H9 (cell line): ENCODE results near the gene DMD. TPM values are rescaled to one million over a fixed set of nuclear protein-coding genes. Genes with fewer than 3 reads are reported as not detected.

ENCODE experiments used
- DNase-seq: peaks from one replicate; pipeline ENCODE4 v3.0.0-alpha.2; 2017
- H2AFZ ChIP-seq: one replicate; pipeline ENCODE4 v1.6.1; 2013; ENCODE audit warnings: mild to moderate bottlenecking, low read length, control low read depth, moderate library complexity
- H2AK5ac ChIP-seq: 2 replicates; pipeline ENCODE4 v1.6.1; 2013; ENCODE audit warnings: low read length, control low read depth, mixed read lengths; ENCODE audit not compliant: insufficient read length
- H2BK120ac ChIP-seq: one replicate; pipeline ENCODE4 v1.6.1; 2013; ENCODE audit warnings: low read depth, mild to moderate bottlenecking, low read length, control low read depth, inconsistent platforms; ENCODE audit not compliant: poor library complexity, severe bottlenecking
- H2BK12ac ChIP-seq: 2 replicates; pipeline ENCODE4 v1.6.1; 2013; ENCODE audit warnings: low read length, control low read depth, mixed read lengths, low read depth; ENCODE audit not compliant: insufficient read length
- H2BK15ac ChIP-seq: 2 replicates; pipeline ENCODE4 v1.6.1; 2013; ENCODE audit warnings: low read depth, low read length, control low read depth
- H2BK20ac ChIP-seq: one replicate; pipeline ENCODE4 v1.6.1; 2013; ENCODE audit warnings: low read depth, mild to moderate bottlenecking, low read length, control low read depth, inconsistent platforms; ENCODE audit not compliant: poor library complexity, severe bottlenecking
- H2BK5ac ChIP-seq: 2 replicates; pipeline ENCODE4 v1.6.1; 2013; ENCODE audit warnings: low read length, control low read depth, mixed read lengths; ENCODE audit not compliant: insufficient read length
- H3K14ac ChIP-seq: 2 replicates; pipeline ENCODE4 v1.6.1; 2013; ENCODE audit warnings: low read length, control low read depth; ENCODE audit not compliant: insufficient read depth
- H3K18ac ChIP-seq: 2 replicates; pipeline ENCODE4 v1.6.1; 2013; ENCODE audit warnings: low read depth, mild to moderate bottlenecking, mixed read lengths, low read length, control low read depth; ENCODE audit not compliant: insufficient read length
- H3K23ac ChIP-seq: 2 replicates; pipeline ENCODE4 v1.6.1; 2013; ENCODE audit warnings: low read length, control low read depth, mixed read lengths, low read depth; ENCODE audit not compliant: insufficient read length
- H3K23me2 ChIP-seq: 2 replicates; pipeline ENCODE4 v1.6.1; 2013; ENCODE audit warnings: low read depth, mild to moderate bottlenecking, mixed read lengths, low read length, control low read depth; ENCODE audit not compliant: insufficient read length, poor library complexity, severe bottlenecking
- H3K27ac ChIP-seq: 2 replicates; pipeline ENCODE4 v1.5.1; 2013; ENCODE audit warnings: low read length, control low read depth, mixed read lengths, low read depth; ENCODE audit not compliant: insufficient read length
- H3K27me3 ChIP-seq: 2 replicates; pipeline ENCODE4 v1.6.1; 2013; ENCODE audit warnings: low read length, control low read depth, inconsistent platforms; ENCODE audit not compliant: insufficient read depth
- H3K4ac ChIP-seq: 2 replicates; pipeline ENCODE4 v1.6.1; 2013; ENCODE audit warnings: low read depth, mild to moderate bottlenecking, control low read depth, inconsistent platforms, low read length, moderate library complexity
- H3K4me1 ChIP-seq: 2 replicates; pipeline ENCODE4 v1.6.1; 2013; ENCODE audit warnings: low read length, control low read depth, inconsistent platforms; ENCODE audit not compliant: insufficient read depth
- H3K4me2 ChIP-seq: 2 replicates; pipeline ENCODE4 v1.6.1; 2013; ENCODE audit warnings: low read length, control low read depth, mixed read lengths; ENCODE audit not compliant: insufficient read length, insufficient read depth
- H3K56ac ChIP-seq: 2 replicates; pipeline ENCODE4 v1.6.1; 2013; ENCODE audit warnings: low read depth, mild to moderate bottlenecking, mixed read lengths, low read length, control low read depth; ENCODE audit not compliant: insufficient read length
- H3K79me1 ChIP-seq: 2 replicates; pipeline ENCODE4 v1.6.1; 2013; ENCODE audit warnings: low read depth, mild to moderate bottlenecking, moderate library complexity, low read length, control low read depth, inconsistent platforms; ENCODE audit not compliant: insufficient read depth, poor library complexity, severe bottlenecking
- H3K79me2 ChIP-seq: 2 replicates; pipeline ENCODE4 v1.6.1; 2013; ENCODE audit warnings: low read length, control low read depth, inconsistent platforms; ENCODE audit not compliant: insufficient read depth
- H3K9ac ChIP-seq: 2 replicates; pipeline ENCODE4 v1.6.1; 2013; ENCODE audit warnings: low read length, control low read depth, mixed read lengths; ENCODE audit not compliant: insufficient read length; ENCODE audit errors: extremely low read depth
- H3K9me3 ChIP-seq: one replicate; pipeline ENCODE4 v1.6.1; 2013; ENCODE audit warnings: low read depth, low read length, inconsistent platforms; ENCODE audit not compliant: control insufficient read depth
- H3T11ph ChIP-seq: one replicate; pipeline ENCODE4 v1.6.1; 2013; ENCODE audit warnings: mild to moderate bottlenecking, low read length, control low read depth, inconsistent platforms
- H4K20me1 ChIP-seq: one replicate; pipeline ENCODE4 v1.6.1; 2013; ENCODE audit not compliant: control insufficient read depth, insufficient read length, insufficient read depth
- H4K5ac ChIP-seq: 2 replicates; pipeline ENCODE4 v1.6.1; 2013; ENCODE audit warnings: low read depth, mild to moderate bottlenecking, mixed read lengths, low read length, control low read depth; ENCODE audit not compliant: insufficient read length
- H4K8ac ChIP-seq: replicated peaks from 2 replicates; pipeline ENCODE4 v1.6.1; 2013; ENCODE audit warnings: low read length, control low read depth, mixed read lengths, low read depth; ENCODE audit not compliant: insufficient read length
- H4K91ac ChIP-seq: 2 replicates; pipeline ENCODE4 v1.6.1; 2013; ENCODE audit warnings: low read depth, mild to moderate bottlenecking, moderate library complexity, mixed read lengths, low read length, control low read depth; ENCODE audit not compliant: insufficient read length
- H3K27ac Mint-ChIP-seq, 3 experiments: 2 replicates in 2 of 3; 3 replicates in 1 of 3; pipeline ENCODE4 v1.8.0; 2020 to 2021; ENCODE audit warnings: mixed read lengths in 3 of 3, mild to moderate bottlenecking in 1 of 3, moderate library complexity in 1 of 3
- H3K27me3 Mint-ChIP-seq: 2 replicates; pipeline ENCODE4 v1.8.0; 2021; ENCODE audit warnings: low read depth, mild to moderate bottlenecking, moderate library complexity, mixed read lengths
- H3K36me3 Mint-ChIP-seq, 3 experiments: 2 replicates in 2 of 3; 3 replicates in 1 of 3; pipeline ENCODE4 v1.8.0; 2020 to 2021; ENCODE audit warnings: low read depth in 3 of 3, mixed read lengths in 3 of 3; ENCODE audit not compliant: insufficient read depth in 1 of 3
- H3K4me1 Mint-ChIP-seq, 2 experiments: 2 replicates each; pipeline ENCODE4 v1.8.0; 2020; ENCODE audit warnings: mixed read lengths in 2 of 2
- H3K4me3 Mint-ChIP-seq, 2 experiments: 2 replicates in 1 of 2; 3 replicates in 1 of 2; pipeline ENCODE4 v1.8.0; 2020 to 2021; ENCODE audit warnings: mild to moderate bottlenecking in 2 of 2, mixed read lengths in 2 of 2, moderate library complexity in 1 of 2
- H3K9me3 Mint-ChIP-seq, 2 experiments: 2 replicates in 1 of 2; 3 replicates in 1 of 2; pipeline ENCODE4 v1.8.0; 2020; ENCODE audit warnings: mild to moderate bottlenecking in 2 of 2, mixed read lengths in 2 of 2, moderate library complexity in 1 of 2
- WGBS: extraction: QIAGEN DNeasy Blood & Tissue Kit; methylation state at CpG from one replicate; pipeline ENCODE4 v1.1.7; 2013; ENCODE audit warnings: missing lambda C conversion rate, low lambda C conversion rate, mixed read lengths; ENCODE audit not compliant: insufficient read length; ENCODE audit errors: extremely low coverage; 5-methylcytosine and 5-hydroxymethylcytosine counted together
- total RNA-seq: library from RNA; stranded (reverse); gene quantifications from 2 replicates; pipeline ENCODE4 v1.2.1, GENCODE V29; 2021
- TF ChIP-seq, protein P1 (sequence below): fragments of 200-600 bp; sonication (generic); conservative IDR thresholded peaks from 3 replicates; pipeline ENCODE4 v1.8.0; 2021; ENCODE audit warnings: antibody characterized with exemption, mild to moderate bottlenecking

Gene DMD
- total RNA-seq, 1 experiment from 2014 or later, result 3.8 TPM

DNA sequence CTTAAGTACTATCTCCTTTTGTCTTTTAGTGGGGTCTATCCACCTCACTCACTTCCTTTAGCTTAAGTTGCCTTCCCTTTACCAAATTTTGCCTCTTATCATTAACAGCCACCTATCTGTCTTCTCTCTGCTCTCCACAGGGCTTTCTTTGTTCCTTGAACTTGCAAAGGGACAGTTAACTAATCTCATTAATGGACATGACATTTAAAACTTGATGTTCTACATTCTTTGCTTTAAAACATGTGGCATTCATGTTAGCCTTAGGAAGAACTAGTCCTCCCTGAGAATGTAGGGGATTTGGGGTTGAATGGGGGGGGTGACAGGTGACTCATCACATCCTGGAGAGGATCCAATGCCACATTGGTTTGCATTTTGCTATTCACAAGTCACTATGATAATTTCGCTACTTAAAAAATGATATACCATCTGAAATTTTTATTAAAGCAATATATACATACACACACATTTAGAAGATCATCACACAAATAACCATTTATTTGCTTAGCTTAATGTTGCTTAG, 41.0 kb upstream of the DMD start:
- Histone ChIP-seq H3K14ac (no peak overlapping the region), H3K9me3 (no peaks in the 10 kb centered on the region), H3K56ac (no peak overlapping the region), H2BK120ac (no peak overlapping the region), H3K79me1 (no peaks in the 10 kb centered on the region), H4K5ac (no peak overlapping the region), H3K4ac (no peak overlapping the region), H2AK5ac (no peak overlapping the region), H2AFZ (no peak overlapping the region), H4K91ac (no peak overlapping the region), H2BK15ac (no peak overlapping the region), H3K79me2 (no peaks in the 10 kb centered on the region), H2BK5ac (no peak overlapping the region), H3K4me2 (no peak overlapping the region), H3K27me3 (no peaks in the 10 kb centered on the region), H3K9ac (no peak overlapping the region), H4K20me1 (no peaks in the 10 kb centered on the region), H3T11ph (no peak overlapping the region), H2BK20ac (no peak overlapping the region), H2BK12ac (no peak overlapping the region), H4K8ac (no peak overlapping the region), H3K23me2 (no peaks in the 10 kb centered on the region), H3K27ac (no peak overlapping the region), H3K18ac (no peak overlapping the region), H3K23ac (no peak overlapping the region), H3K4me1 (no peaks in the 10 kb centered on the region)
- no CpG with 5 or more reads among the region's 1 CpG for WGBS
- peak overlapping the region in 2 of 3 experiments; percentile 7 to 41; a peak in 3 of 7 replicates for H3K27ac Mint-ChIP-seq
- DNase-seq, result no peak
- no peaks in the 10 kb centered on the region for H3K27me3 Mint-ChIP-seq
- TF ChIP-seq, protein P1, sequence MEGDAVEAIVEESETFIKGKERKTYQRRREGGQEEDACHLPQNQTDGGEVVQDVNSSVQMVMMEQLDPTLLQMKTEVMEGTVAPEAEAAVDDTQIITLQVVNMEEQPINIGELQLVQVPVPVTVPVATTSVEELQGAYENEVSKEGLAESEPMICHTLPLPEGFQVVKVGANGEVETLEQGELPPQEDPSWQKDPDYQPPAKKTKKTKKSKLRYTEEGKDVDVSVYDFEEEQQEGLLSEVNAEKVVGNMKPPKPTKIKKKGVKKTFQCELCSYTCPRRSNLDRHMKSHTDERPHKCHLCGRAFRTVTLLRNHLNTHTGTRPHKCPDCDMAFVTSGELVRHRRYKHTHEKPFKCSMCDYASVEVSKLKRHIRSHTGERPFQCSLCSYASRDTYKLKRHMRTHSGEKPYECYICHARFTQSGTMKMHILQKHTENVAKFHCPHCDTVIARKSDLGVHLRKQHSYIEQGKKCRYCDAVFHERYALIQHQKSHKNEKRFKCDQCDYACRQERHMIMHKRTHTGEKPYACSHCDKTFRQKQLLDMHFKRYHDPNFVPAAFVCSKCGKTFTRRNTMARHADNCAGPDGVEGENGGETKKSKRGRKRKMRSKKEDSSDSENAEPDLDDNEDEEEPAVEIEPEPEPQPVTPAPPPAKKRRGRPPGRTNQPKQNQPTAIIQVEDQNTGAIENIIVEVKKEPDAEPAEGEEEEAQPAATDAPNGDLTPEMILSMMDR, result no peak
- H3K4me3 Mint-ChIP-seq, result no peak overlapping the region
- peaks cover 6 to 12% of the 10 kb centered on the region in 2 experiments for H3K4me1 Mint-ChIP-seq
- no peaks in the 10 kb centered on the region for H3K36me3 Mint-ChIP-seq
- peaks cover 0 to 4% of the 10 kb centered on the region in 2 experiments; a peak in 1 of 5 replicates for H3K9me3 Mint-ChIP-seq
